Right cardiac atrium (tissue), 5 donors: ENCODE measurements around the gene KBTBD6. TPM values are rescaled to one million over a fixed set of nuclear protein-coding genes. Genes with fewer than 3 reads are reported as not detected.
"Not testable (repeated sequence)": the region's sequence is repeated elsewhere in the genome, so short reads cannot be mapped to it uniquely, and the experiment has no call there.

Experiments
- ATAC-seq, 2 donors: fragments of 200-7000 bp; cut with Tn5 transposase; one replicate each; pipeline versions ENCODE4 v1.8.0 to v1.9.1; 2020; ENCODE audit warnings: moderate library complexity in 2 of 2, mild to moderate bottlenecking in 1 of 2
- DNase-seq, 3 donors: peaks; one replicate each; pipeline ENCODE4 v3.0.0-alpha.2; 2020
- H3K27ac ChIP-seq: one replicate; pipeline ENCODE4 v1.5.1; 2013; ENCODE audit warnings: mild to moderate bottlenecking, low read length, control low read depth, moderate library complexity
- H3K27me3 ChIP-seq: one replicate; pipeline ENCODE4 v1.6.1; 2013; ENCODE audit not compliant: control insufficient read depth, insufficient read depth
- H3K4me1 ChIP-seq: one replicate; pipeline ENCODE4 v1.6.1; 2013; ENCODE audit warnings: low read length; ENCODE audit not compliant: control insufficient read depth, insufficient read depth
- H3K4me3 ChIP-seq: one replicate; pipeline ENCODE4 v1.5.1; 2013; ENCODE audit warnings: low read length, control low read depth
- H3K9me3 ChIP-seq: one replicate; pipeline ENCODE4 v1.6.1; 2013; ENCODE audit warnings: low read length; ENCODE audit not compliant: control insufficient read depth
- WGBS: extraction: QIAGEN DNeasy Blood & Tissue Kit; methylation state at CpG from one replicate; pipeline ENCODE4 v1.1.7; 2013; 5-methylcytosine and 5-hydroxymethylcytosine counted together
- intact Hi-C, 4 donors: fragments of 100-400 bp; cut with DNase I; formaldehyde crosslinking; loops; one replicate each; pipeline versions ENCODE4 v1.11.0 to v1.14.0; 2022 to 2023
- microRNA-seq, 2 donors: library from miRNA; unstranded; fragments of <30 nt; microRNA quantifications; one replicate each; pipeline ENCODE4 v1.2.0, GENCODE V29; 2020 to 2021
- polyA plus RNA-seq: library from polyadenylated mRNA; stranded (reverse); fragments of 200-250 nt; gene quantifications from one replicate; pipeline ENCODE4 v1.2.3, GENCODE V29; 2013
- total RNA-seq, 4 donors: library from RNA; stranded (reverse); fragmentation: NEBNext Ultra II Directional; extraction: Animal tissue kit (Norgen Biotek cat#: 25700); gene quantifications; one replicate each; pipeline ENCODE4 v1.2.1, GENCODE V29; 2021
- donor health status: healthy with polysubstance abuse.
- donor health status: DM: no; HTN: yes; CAD: no.
- donor health status: DM: no; HTN: no; CAD: no.
- donor health status: DM: no; HTN: yes; CAD: no; lungs with severe emphysema.
- donor health status: DM: yes; HTN: yes; CAD: no.

KBTBD6 gene
- total and polyA plus RNA-seq, 5 donors = 6.6 to 15.7 (median 12.8) TPM

- Histone ChIP-seq H3K9me3 (no peaks in the 10 kb centered on the region), H3K4me1 (no peaks in the 10 kb centered on the region), H3K27ac (no peak overlapping the region), H3K4me3 (no peak overlapping the region), H3K27me3 (no peaks in the 10 kb centered on the region)
- WGBS = 100% methylated on average over 1 of the region's 1 CpG
- ATAC-seq = no peak
- no peak for DNase-seq
- intact Hi-C loops = no loop called here
Measured at GRCh38 chr13:41098761-41099160, 33.8 kb downstream of the KBTBD6 start.

- H3K9me3 ChIP-seq, H3K27ac ChIP-seq, ATAC-seq, H3K4me1 ChIP-seq, H3K27me3 ChIP-seq, intact Hi-C loops, DNase-seq, H3K4me3 ChIP-seq: not testable (repeated sequence)
- WGBS = 99% methylated on average over 2 of the region's 2 CpGs
Measured at GRCh38 chr13:41095681-41096080, 36.9 kb downstream of the KBTBD6 start.

- peak; percentile 16 to 28 for ATAC-seq
- H3K4me3 ChIP-seq = no peak overlapping the region
- H3K4me1 ChIP-seq = no peaks in the 10 kb centered on the region
- H3K9me3 ChIP-seq = no peaks in the 10 kb centered on the region
- H3K27me3 ChIP-seq = no peaks in the 10 kb centered on the region
- intact Hi-C loops = no loop called here
- 51% methylated on average over 2 of the region's 2 CpGs for WGBS
- H3K27ac ChIP-seq = no peak overlapping the region
- no peak for DNase-seq
Measured at GRCh38 chr13:41085961-41086585, 46.5 kb downstream of the KBTBD6 start.

GRCh38 chr13:41079725-41080124 lies 52.9 kb downstream of the KBTBD6 start:
- H3K4me1 ChIP-seq = no peaks in the 10 kb centered on the region
- H3K4me3 ChIP-seq = no peak overlapping the region
- no peak for ATAC-seq
- 99% methylated on average over 4 of the region's 4 CpGs for WGBS
- no peaks in the 10 kb centered on the region for H3K9me3 ChIP-seq
- no peaks in the 10 kb centered on the region for H3K27me3 ChIP-seq
- intact Hi-C loops = loop anchor here (5.0 kb wide), 1 partner anchor 143 kb away; no protein-coding TSS in a partner anchor
- no peak overlapping the region for H3K27ac ChIP-seq
- DNase-seq = no peak

Small RNA genes within 50 kb of the gene (microRNA-seq; reads per million reads assigned to microRNA genes)
- gene MIR3168 = 0 reads per million in 2 donors

Other genes starting within 250 kb of the KBTBD6 start
- gene ELF1, start 113.5 kb downstream of the KBTBD6 start, total RNA-seq = 10 to 100 TPM; 41.3 to 57.1 (median 45.6) TPM
- gene ELF1, start 113.5 kb downstream of the KBTBD6 start, polyA plus RNA-seq = 16.6 TPM
- 10 to 100 TPM; 16.6 to 18.6 (median 16.9) TPM for gene WBP4, start 71.3 kb downstream of the KBTBD6 start, total RNA-seq
- gene WBP4, start 71.3 kb downstream of the KBTBD6 start, polyA plus RNA-seq = 21.0 TPM
- gene KBTBD7, start 61.8 kb upstream of the KBTBD6 start, total RNA-seq = 1 to 10 TPM; 5.6 to 9.5 (median 8.9) TPM
- 3.6 TPM for gene KBTBD7, start 61.8 kb upstream of the KBTBD6 start, polyA plus RNA-seq
- gene MTRF1, start 130.8 kb upstream of the KBTBD6 start, total RNA-seq = 10 to 100 TPM; 11.0 to 14.3 (median 12.3) TPM
- 12.6 TPM for gene MTRF1, start 130.8 kb upstream of the KBTBD6 start, polyA plus RNA-seq
- 10 to 100 TPM; 10.3 to 14.2 (median 13.4) TPM for gene NAA16, start 178.5 kb upstream of the KBTBD6 start, total RNA-seq
- 6.3 TPM for gene NAA16, start 178.5 kb upstream of the KBTBD6 start, polyA plus RNA-seq